HEK293T (cell line): ENCODE data around the gene ZNF605.

Experiments
- ARNT ChIP-seq: fragments of 450-650 bp; IDR thresholded peaks from 2 replicates; pipeline ENCODE4 v1.6.1; 2017; ENCODE audit warnings: mild to moderate bottlenecking
- ELF4 ChIP-seq: fragments of 450-650 bp; IDR thresholded peaks from 2 replicates; pipeline ENCODE4 v1.6.1; 2017; ENCODE audit warnings: antibody characterized with exemption
- FOXM1 ChIP-seq: fragments of 450-650 bp; IDR thresholded peaks from 2 replicates; pipeline ENCODE4 v1.6.1; 2017; ENCODE audit warnings: mild to moderate bottlenecking, borderline replicate concordance
- SP1 ChIP-seq: fragments of 450-650 bp; IDR thresholded peaks from 2 replicates; pipeline ENCODE4 v1.6.1; 2017
- TARDBP ChIP-seq: fragments of 450-650 bp; IDR thresholded peaks from 2 replicates; pipeline ENCODE4 v1.6.1; 2016

DNA sequence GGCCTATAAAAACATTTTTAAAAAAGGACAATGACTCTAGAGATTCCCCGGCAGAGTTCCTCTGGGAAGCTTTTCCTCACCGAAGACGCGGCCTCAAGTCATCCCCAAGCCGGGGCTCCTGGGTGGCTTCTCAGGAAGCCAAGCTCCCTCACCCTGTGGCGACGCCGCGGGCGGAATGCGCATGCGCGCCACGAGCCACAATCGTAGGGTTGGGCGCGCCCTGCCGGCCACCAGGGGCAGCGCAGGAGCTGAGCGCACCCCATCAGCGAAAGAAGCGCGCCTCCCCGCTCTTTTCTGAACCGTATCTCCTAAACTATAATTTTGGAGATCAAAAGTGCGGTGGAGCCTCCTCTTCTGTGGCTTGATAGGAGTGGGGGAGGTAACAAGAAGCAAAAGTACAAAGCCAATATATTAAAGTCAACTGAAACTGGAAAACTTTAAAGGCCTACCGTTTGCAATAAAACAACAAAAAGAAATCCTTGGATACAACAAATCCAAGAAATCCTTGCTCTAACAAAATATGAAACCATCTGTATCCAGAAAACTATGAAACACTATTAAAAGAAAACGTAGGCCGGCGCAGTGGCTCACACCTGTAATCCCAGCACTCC is 51.3 kb downstream of the ZNF605 start:
- no peak for TF ChIP-seq SP1
- no peak for TF ChIP-seq ARNT
- TF ChIP-seq ELF4, result no peak
- no peak for TF ChIP-seq TARDBP
- TF ChIP-seq FOXM1, result no peak
